GM19372 (cell line): Measurements from ENCODE around the gene CD83.

Source experiments
- ATAC-seq: cut with Tn5 transposase; IDR thresholded peaks from one replicate; pipeline ENCODE4 v1.9.1; 2021; ENCODE audit warnings: mild to moderate bottlenecking, low read depth, moderate library complexity; ENCODE audit not compliant: unreplicated experiment

Gene CD83

GRCh38 chr6:14121936-14122344 is 4.4 kb downstream of the CD83 start:
- peak; percentile 45 for ATAC-seq

DNA sequence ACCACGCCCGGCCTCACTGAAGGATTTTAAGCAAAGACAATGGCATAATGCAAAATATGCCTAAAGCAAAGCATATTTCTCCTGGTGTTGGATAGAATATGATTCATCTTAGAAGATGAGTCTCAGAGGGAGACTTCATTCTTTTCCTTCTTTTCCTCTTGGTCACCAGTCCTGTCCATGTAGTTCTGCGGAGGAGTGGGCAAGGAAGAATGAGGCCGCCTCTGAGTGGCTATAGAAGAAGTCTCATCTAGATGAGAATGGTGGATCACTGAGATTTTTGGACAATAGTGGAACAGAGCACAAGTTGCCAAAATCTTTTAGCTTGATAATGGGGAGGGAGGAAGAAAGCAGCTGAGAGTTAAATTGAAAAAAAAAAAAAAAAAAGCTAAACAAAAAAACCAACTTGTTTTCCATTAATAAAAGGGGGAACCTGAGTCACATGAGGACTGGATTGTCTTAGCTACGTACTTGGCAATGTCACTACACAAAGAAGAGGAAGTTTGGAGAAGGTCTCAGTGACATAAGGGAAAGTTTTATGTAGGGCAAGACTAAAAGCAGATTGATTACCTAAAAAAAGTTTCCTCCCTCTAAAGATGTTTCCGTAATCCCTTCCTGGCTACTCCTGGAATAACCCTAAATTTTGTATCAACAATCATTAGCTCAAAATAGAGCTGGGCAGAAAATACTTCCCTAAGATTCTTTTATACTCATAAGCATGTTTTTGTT is 6.0 kb downstream of the CD83 start:
- ATAC-seq: no peak

DNA sequence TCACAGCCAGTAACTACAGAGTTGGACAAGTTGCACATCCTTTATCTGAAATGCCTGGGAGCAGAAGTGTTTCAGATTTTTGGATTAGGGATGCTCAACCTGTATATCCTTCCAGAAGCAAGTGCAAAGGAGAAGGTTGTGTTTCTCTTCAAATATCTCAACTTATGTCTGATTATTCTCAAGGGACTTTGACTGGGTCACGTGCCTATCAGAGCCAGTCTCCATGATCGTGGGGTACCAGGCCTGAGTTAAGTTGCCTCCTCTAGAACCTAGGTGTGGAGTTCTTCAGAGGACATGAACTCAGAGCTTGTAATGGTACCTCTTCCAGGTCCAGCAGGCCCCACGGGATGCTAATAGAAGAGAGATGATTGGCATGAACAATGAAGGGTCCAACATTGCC is 7.8 kb downstream of the CD83 start:
- no peak for ATAC-seq

GRCh38 chr6:14126191-14126590 is 8.6 kb downstream of the CD83 start:
- no peak for ATAC-seq

DNA sequence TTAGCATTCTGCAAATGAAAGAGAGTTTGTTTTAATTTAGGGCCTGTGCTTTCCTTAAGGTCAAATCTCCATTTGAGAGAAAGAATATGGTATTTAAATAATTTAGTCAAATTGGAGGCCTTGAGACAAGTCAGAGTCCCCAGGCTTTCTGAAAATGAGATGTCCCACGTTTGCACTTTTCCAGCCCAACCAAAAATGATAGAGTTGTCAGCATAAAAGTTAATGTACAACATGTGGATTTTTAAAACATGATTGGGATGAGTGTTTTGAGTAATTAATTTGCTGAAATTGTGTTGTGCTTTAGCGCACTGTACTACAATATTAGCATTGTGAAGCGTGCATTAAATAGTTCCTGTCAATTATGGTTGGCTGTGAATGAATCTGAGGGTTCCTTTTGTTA is 10.0 kb downstream of the CD83 start:
- no peak for ATAC-seq

DNA sequence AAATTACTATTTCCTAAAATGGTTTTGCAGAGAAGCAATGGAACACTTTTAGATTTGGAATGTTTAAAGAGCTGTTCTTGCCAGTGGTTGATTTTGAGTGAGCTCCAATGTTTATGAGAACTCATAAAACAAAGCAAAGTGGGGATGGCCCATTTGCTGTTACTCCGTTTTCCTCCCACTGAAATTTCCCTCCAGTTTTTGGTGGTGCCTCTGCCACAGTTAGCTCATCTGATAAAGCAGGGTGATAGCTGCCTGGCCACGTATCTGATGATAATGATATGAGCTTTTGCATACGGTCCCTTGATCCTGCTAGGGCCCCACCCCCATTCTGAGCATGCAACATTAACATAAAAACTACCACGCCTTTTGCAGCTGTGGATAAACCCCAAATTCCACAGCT is 10.4 kb downstream of the CD83 start:
- ATAC-seq: no peak

DNA sequence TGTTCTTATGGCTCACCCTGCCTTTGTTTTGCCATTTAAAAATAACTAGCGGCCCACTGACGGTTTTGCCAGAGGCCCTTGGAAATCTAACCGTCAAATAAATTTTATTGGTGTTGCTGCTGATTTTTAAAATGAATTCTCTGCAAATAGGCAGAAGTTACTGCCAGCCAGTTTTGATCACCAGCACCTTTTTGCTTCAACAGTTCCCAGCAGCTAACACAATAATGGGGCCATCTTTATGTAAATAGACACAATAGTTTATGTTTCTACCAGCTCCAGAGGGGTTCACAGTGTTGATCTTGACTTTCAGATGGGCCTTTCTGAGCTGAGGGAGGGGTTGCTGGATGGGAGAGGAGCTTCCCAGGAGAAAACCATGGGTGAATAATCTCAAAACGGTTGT is 11.2 kb downstream of the CD83 start:
- no peak for ATAC-seq

DNA sequence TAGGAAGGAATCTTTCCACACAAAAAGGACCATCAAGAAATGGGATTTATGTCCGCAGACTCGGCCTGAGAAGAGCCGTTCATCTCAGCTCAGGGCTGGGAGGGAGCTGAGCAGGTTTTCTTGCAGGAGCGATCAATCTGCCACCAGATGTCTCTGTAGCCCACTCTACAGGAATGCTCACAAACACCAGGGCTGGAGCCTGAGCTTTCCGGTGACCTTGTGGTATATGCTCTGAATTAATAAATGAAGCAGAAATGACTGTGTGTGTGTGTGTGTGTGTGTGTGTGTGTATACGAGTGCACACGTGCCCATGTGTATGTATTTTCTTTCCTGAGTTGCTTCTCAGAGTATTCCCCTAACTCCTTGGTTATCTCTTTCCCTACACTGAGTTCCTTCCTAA is 12.0 kb downstream of the CD83 start:
- no peak for ATAC-seq

DNA sequence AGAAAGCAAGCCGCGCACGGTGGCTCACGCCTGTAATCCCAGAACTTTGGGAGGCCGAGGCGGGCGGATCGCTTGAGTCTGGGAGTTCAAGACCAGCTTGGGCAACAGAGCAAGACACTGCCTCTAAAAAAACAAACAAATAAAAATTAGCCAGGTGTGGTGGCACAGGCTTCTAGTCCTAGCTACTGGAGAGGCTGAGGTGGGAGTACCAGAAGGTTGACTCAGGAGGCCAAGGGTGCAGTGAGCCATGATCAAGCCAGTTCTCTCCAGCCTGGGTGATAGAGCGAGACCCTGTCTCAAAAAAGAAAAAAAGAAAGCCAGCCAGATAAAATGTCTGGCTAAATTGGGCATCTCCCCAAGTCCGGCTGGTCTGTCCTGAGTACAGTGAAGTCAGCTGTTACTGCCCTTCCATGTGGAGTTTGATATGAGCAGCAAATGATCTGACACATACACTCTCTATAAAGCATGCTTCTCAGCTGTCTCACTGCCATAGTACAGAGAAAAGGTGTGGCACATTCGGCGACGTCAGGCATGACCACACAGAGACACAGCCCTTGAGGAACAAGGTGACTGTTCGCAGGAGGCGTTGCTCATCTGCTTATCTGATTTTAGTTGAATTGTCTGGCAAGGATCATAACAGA is 13.0 kb downstream of the CD83 start:
- no peak for ATAC-seq

GRCh38 chr6:14131579-14131978 is 14.0 kb downstream of the CD83 start:
- no peak for ATAC-seq

DNA sequence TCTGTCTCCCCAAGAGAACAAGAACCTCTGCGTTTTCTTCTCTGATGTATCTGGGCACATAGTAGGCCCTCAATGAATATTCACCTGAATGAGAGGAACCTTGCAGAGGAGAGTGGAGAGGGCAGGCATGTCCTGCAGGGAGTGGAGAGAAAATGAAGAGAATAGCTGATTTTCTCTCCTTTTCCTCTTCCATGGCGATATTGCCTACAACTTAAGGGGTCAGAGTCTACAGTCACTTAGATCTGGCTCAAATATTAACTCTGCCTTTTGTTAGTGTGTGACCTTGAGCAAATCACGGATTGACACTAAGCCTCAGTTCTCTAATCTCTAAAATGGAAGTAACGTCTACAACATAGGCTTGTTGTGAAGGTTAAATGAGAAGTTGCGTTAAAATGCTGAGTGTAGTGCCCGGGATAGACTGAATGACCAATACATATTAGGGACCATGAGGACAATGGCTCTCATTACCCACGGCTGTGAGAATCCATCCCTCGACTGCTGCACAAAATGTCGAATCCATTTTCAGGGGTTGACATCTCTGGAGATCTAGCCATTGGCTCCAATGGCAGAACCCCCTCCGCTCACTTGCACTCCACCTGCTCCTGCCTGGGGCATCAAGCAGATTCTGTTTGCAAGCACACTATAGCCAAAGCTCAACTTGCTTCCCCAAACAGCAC is 14.8 kb downstream of the CD83 start:
- ATAC-seq: no peak

DNA sequence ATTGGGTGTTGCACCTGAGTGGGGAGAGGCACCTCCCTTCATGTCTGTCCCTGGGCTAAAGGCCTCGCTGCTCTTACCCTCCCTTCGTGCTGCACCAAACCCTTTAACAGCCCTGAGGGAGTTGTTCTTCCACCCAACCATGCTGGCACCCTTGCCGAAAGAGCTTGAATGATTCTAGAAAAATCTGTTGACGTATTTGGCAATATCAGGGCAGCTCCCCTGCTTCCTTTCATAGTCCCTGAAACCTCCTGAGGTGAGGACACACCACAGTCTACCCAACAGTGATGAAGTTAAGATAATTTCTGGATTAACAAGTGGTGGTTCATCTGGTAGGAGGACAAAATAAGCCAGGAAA is 15.3 kb downstream of the CD83 start:
- no peak for ATAC-seq

DNA sequence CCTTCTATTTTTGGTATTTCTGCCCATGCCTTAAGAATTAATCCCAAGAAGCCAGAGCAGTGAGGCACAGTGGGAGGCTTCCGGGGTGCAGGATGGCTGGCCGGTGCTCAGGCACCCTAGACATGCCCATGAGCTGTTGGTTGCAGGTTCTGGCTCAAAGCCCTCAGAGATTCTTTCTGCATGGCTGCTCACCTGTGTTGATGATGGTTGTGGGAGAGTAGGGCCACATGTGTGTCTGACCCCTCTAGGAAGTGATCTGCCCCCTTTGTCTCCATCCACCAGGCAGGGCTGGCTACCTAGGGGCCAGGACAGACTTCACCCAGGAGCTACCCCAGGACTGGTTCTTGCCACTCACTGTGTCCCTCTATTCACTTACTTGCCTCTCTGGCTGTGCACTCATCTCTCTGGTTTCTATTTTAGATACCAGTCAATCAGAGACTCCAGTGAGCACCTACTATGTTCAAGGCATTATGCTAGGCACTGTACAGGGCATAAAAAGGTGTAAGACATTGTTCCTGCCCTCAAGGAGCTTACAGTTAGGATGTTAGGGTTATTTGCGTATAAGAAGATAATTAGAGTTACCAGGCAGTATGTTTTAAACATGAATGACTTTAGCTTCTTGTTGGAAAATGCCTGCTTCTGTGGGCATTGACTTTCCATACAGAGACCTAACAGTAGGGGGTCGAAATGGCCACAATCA is 16.8 kb downstream of the CD83 start:
- ATAC-seq: no peak

DNA sequence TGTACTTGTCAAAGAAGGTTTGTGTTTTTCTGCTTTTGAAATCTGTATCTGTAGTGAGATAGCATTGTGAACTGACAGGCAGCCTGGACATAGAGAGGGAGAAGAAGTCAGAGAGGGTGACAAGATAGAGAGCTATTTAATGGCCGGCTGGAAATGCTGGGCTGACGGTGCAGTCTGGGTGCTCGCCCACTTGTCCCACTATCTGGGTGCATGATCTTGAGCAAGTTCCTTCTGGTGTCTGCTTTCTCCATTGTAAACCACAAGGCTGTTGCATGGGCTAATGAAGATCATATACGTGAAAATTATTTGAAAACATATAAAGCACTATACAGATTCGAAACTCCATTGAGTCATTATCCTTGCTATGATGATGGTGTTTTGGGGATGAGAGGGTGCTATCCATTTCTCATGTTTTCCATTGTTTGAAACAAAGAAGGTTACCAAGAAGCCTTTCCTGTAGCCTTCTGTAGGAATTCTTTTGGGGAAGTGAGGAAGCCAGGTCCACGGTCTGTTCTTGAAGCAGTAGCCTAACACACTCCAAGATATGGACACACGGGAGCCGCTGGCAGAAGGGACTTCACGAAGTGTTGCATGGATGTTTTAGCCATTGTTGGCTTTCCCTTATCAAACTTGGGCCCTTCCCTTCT is 18.4 kb downstream of the CD83 start:
- ATAC-seq: no peak

DNA sequence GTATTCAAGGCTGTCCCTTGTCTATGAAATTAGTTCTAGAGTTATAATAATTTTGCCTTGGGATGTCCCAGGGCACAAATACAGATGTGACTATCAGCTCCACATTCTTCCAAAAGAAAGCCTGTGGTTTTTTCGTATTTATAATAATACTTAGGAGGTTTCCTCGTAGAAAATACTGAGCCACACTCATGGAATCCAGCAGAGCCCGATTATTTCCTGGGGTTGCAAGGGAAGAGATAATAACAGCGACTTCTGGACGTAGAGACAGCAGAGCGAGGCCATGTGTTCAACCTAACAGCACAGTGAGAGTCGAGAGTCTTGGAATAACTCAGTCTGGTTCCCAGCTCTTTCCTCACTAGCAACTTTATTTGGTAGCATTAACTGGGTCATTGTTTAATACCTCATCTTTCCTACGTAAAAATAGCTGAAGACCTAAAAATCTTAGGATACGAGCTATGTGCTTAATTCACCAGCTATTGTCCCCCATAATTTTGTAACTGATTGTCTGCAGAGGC is 21.2 kb downstream of the CD83 start:
- ATAC-seq: no peak

DNA sequence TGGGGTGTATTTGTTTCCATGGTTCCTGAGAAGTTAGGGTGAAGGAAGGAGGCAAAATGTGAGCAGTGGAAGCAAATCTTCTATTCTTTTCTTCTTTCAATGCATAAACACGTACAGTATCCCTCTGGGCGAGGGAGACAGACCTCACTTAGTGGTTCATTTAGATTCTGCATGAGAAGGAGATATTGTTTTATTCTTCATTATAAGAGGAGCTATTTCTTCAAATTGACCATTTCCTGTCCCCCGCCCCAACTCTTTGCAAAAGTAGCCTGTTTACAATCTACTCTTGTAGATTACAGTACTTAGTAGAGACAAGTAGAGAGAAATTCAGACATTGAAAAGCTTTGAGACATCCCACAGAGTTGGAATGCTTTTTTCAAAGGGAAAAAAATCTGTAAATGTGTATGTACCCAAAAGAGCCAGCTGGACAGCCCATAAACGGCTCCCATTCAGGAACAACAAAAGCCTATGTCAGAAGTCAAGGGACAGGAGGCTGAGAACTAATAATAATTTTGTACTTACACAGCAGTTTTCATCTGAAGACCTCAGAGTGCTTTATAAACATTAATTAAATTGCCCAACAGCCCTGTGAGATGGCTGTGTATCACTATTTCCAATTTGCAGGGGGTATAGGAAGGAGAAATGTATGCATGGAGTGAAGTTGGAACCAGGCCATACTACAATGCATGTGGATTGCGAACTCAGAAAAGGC is 23.9 kb downstream of the CD83 start:
- ATAC-seq: no peak

- no peak for ATAC-seq
These were observed 24.5 kb downstream of the CD83 start for GRCh38 chr6:14142063-14142450.

DNA sequence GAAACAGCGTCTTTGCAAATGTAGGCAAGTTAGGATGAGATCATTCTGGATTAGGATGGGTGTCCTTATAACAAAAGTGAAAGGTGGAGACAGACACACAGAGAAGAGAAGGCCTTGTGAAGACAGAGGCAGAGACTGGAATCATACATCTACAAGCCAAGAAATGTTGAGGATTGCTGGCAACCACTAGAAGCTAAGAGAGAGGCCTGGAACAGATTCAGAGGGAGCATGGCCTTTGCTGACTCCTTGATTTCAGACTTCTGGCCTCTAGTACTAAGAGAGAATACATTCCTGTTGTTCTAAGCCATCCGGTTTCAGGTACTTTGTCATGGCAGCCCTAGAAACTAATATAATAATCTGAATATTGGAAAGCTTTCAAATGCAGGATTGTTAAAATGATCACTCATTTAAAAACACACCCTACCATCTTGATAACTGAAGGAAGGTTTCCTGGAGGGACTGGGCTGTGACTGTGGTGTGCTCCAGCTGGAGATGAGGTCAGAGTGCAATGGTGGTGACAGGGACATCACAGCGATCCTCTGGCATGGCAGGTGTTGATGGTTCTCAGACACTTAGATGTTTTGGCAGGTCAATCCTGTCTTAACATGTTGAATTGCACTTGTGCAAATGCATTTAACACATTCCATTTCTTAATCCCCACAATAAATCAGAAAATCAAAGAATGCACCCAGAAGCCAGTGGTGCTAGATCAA is 25.1 kb downstream of the CD83 start:
- ATAC-seq: no peak

GRCh38 chr6:14143305-14143704 is 25.7 kb downstream of the CD83 start:
- no peak for ATAC-seq
